ENCODE measurements around the gene MGMT.

MGMT gene

DNA sequence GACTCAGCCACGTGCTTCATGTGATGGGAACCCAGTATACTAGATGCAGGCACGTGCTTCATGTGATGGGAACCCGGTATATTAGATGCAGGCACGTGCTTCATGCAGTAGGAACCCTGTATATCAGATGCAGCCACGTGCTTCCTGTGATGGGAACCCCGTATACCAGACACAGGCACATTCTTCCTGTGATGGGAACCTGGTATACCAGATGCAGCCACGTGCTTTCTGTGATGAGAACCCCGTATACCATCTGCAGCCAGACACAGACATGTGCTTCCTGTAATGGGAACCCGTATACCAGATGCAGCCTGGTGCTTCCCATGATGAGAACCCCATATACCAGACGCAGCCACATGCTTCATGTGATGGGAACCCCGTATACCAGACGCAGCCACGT is 44.0 kb downstream of the MGMT start:
- TF ChIP-seq GATA1 (IDR thresholded peaks at IDR 0.05; ENCODE audit: low read depth, low read length) (no peak), POLR2A (IDR thresholded peaks at IDR 0.05; ENCODE audit: low read length) (no peak)
- DNase-seq = no peak

- no peak for DNase-seq
Measured at GRCh38 chr10:129511758-129512157, 44.7 kb downstream of the MGMT start.

DNA sequence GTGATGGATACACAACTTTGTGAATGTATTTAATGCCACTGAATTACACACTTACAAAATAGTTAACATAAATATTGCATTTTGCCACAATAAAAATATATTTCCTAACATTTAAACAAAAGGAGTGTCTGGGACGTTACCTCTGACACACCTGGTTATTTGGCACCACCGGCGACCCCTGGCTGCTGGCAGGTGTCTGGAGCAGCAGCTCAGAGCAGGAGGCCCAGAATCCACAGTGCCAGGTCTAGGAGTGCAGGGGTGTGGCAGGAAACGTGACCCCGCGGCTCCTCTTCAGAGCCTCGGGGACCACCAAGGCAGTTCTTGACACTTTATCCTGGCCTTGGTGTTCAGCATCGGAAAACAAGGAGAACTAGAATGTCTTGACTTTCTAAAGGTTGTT is 46.3 kb downstream of the MGMT start:
- TF ChIP-seq POLR2A (IDR thresholded peaks at IDR 0.05; ENCODE audit: low read length) = no peak
- no peak for TF ChIP-seq GATA1 (IDR thresholded peaks at IDR 0.05; ENCODE audit: low read depth, low read length)

More at GRCh38 chr10:129511758-129512157, 44.7 kb downstream of the MGMT start:
- TF ChIP-seq GATA1 (IDR thresholded peaks at IDR 0.05; ENCODE audit: low read depth, low read length) (no peak), POLR2A (IDR thresholded peaks at IDR 0.05; ENCODE audit: low read length) (no peak)

GRCh38 chr10:129514568-129515451 is 47.8 kb downstream of the MGMT start:
- no peak for DNase-seq
- TF ChIP-seq POLR2A (IDR thresholded peaks at IDR 0.05; ENCODE audit: low read length) (no peak), GATA1 (IDR thresholded peaks at IDR 0.05; ENCODE audit: low read depth, low read length) (no peak)

More for the DNA sequence above, 46.3 kb downstream of the MGMT start:
- no peak for DNase-seq

DNA sequence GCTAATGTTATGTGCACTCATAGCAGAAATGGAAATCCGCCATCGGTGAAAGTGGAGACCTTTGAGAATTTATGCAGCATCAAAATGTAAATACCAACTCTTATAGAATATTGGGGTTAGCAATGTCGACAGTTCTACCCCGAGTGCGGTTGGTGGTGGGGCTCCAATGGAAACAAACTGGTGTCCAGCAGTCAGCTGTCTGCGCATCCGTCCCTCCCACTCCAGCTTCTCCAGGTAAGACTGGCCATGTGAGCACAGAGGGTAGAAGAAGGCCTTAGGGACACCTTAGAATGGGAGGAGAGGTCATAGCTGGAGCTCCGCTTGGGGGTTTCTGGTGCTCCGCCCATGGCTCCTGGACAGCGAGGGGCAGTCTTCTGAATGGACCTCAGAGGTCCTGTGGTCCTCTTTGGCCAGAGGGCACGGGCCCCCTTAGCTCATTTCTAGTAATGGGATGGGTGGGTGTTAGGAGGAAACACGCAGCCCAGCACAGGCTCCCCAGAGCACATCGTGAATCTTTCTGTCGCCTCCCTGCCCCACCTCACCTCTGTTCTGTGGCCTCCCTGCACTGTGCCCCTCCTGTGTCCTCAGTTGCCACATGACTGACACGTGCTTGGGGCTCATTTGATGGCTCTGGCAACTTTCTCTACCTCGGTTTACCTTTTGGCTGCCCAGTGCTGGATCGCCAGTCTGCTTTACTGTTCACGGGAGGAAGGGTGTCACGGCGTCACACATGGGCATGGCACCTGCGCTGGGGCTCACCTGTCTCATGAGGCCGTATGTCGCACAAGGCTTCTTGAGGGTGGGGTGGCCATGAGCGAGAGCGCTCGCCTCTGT is 50.0 kb downstream of the MGMT start:
- no peak for DNase-seq
- no peak for TF ChIP-seq POLR2A (IDR thresholded peaks at IDR 0.05; ENCODE audit: low read length)
- no peak for TF ChIP-seq GATA1 (IDR thresholded peaks at IDR 0.05; ENCODE audit: low read depth, low read length)

DNA sequence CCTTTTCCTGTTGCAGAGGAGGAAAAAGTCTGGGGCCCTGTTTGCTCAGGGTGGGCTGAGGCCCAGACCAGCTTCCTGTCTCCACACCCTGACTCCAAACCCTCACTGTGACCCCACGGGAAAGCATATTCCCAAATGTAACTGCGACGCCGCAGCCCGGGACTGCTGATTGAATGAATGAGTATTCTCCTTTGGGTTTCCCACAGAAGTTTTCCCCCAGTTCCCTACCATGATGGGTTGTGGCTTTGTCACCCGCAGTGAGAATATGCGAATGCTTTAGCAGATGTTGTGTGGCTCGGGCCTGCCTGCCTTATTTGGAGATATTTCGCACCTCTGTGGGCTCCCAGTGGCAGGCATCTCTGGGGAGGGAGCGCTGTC is 50.6 kb downstream of the MGMT start:
- DNase-seq = no peak

DNA sequence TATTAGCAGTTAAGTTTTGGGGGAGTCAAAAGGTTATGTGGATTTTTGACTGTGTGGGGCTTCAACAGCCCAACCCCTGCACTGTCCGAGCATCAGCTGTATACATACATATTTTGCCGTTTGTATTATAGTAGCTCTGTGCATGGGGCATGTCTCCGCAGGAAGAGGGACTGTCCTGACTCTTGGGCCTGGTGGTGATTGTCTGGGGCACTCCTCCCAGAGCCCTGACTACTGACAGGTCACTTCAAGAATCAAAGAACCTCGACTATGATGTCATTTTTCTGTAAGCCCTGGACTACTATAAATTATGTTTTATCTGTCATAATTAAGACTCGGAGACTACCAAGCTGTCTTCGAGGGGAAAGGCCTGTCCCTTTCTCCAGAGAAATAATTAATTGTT is 51.8 kb downstream of the MGMT start:
- DNase-seq = no peak
- no peak for TF ChIP-seq GATA1 (IDR thresholded peaks at IDR 0.05; ENCODE audit: low read depth, low read length)
- no peak for TF ChIP-seq POLR2A (IDR thresholded peaks at IDR 0.05; ENCODE audit: low read length)

More for the DNA sequence above, 50.6 kb downstream of the MGMT start:
- TF ChIP-seq GATA1 (IDR thresholded peaks at IDR 0.05; ENCODE audit: low read depth, low read length) = no peak
- no peak for TF ChIP-seq POLR2A (IDR thresholded peaks at IDR 0.05; ENCODE audit: low read length)

GRCh38 chr10:129520440-129521080 is 53.5 kb downstream of the MGMT start:
- TF ChIP-seq POLR2A (IDR thresholded peaks at IDR 0.05; ENCODE audit: low read length) = no peak
- TF ChIP-seq GATA1 (IDR thresholded peaks at IDR 0.05; ENCODE audit: low read depth, low read length) = no peak
- DNase-seq = no peak

DNA sequence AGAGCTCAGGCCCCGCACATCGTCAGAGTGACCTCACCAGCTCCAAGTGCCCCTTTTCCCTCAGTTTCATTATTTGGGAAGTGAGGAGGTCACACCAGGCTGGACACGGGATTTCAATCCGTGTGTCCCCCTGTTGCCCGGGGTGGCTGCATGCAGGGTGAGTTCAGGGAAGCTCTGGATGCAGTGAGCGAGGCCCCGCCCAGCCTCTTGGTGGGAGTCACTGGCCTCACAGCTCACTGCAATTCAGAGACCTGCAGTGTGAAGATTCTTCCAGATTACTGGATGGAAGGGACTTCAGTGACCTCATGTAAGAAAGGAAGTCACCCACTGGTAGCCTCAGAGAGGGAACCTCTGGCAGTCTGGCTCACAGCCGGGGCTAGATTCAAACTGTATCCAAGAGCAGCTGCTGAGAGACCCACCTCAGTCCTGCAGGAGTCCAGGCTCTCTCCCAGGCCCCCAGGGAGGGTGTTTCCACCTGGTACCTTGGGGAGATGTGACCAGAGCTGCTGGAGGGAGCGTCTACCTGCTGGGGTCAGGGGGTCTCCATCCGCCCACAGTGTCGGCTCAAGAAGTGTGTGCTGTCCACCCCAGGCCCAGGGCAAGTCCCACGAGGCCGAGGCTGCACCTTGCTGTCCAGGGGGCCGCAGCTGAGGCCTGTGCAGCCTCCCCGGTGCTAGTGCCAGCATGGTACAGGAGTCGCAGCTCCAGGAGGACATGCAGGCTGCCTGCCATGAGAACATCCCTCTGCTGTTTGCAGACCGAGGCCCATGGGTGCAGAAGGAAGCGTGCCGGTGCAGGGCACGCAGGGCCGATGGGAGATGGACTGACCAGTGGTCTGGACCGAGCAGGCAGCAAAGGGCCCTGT is 54.4 kb downstream of the MGMT start:
- TF ChIP-seq POLR2A (IDR thresholded peaks at IDR 0.05; ENCODE audit: low read length) = no peak
- TF ChIP-seq GATA1 (IDR thresholded peaks at IDR 0.05; ENCODE audit: low read depth, low read length) = no peak
- DNase-seq = no peak

GRCh38 chr10:129522041-129522585 is 55.1 kb downstream of the MGMT start:
- no peak for DNase-seq
- no peak for TF ChIP-seq GATA1 (IDR thresholded peaks at IDR 0.05; ENCODE audit: low read depth, low read length)
- TF ChIP-seq POLR2A (IDR thresholded peaks at IDR 0.05; ENCODE audit: low read length) = no peak

DNA sequence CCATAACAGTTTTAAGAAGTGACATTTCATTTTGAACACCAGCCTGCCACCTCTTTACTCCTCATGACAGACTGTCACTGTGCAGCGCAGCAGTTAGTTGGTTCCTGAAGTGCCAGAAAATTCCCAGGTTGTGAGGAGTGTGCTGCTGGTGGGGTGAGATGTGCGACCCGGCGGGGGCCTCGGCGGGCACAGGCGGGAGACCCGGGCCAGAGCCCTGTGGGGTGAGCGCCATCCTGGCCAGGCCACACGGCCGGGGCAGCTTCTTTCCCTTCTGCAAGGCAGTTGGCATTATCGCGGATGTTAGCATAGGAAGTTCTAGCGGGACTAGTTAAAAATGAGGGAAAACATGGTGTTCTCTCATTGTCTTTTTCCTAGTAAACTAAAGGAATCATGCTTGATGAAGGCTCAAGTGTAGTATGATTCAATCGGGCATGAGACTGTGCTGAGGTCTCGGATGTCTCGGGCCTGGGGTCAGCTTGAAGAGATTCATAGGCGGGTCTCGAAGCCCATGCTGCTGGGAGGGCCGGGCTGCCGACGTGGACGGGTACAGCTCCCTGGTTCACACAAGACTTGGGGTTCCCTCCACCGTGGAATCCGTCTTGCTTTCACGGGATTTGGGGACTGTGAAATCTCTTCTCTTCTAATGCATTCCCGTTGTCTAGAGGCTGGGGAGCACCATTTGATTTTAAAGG is 56.1 kb downstream of the MGMT start:
- DNase-seq = no peak
- TF ChIP-seq GATA1 (IDR thresholded peaks at IDR 0.05; ENCODE audit: low read depth, low read length) (no peak), POLR2A (IDR thresholded peaks at IDR 0.05; ENCODE audit: low read length) (no peak)

GRCh38 chr10:129523723-129524316 is 56.8 kb downstream of the MGMT start:
- TF ChIP-seq POLR2A (IDR thresholded peaks at IDR 0.05; ENCODE audit: low read length) = no peak
- TF ChIP-seq GATA1 (IDR thresholded peaks at IDR 0.05; ENCODE audit: low read depth, low read length) = no peak

More at GRCh38 chr10:129523723-129524316, 56.8 kb downstream of the MGMT start:
- no peak for DNase-seq

Data from erythroblast (primary cell).